NCI-H510A treated with DMSO at 0.1 percent for 48 hours (cell line): ENCODE measurements around the gene ADORA2A.

Experiments used
- DNase-seq: peaks from one replicate; lab custom pipeline; 2025; lab: John Stamatoyannopoulos, UW

ADORA2A gene

DNA sequence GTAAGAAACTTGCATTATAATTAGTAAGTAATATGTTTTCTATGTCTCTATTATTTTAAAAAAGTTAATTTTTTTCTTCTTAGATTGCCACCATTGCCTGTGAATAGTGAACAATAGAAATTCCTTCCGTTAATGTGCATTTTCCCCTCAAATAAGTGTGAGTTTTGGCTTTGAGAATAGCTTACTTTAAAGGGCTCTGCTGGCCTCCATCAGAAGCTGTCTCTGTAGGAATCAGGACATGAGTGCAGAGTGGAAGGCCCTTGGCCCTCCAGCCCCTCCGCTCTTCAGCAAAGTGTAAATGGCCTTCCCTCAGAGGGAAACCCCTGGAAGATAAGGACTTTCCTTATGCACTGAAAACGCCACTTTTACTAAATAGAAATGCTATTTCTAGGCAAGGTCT is 24.1 kb upstream of the ADORA2A start:
- DNase-seq = no peak

DNA sequence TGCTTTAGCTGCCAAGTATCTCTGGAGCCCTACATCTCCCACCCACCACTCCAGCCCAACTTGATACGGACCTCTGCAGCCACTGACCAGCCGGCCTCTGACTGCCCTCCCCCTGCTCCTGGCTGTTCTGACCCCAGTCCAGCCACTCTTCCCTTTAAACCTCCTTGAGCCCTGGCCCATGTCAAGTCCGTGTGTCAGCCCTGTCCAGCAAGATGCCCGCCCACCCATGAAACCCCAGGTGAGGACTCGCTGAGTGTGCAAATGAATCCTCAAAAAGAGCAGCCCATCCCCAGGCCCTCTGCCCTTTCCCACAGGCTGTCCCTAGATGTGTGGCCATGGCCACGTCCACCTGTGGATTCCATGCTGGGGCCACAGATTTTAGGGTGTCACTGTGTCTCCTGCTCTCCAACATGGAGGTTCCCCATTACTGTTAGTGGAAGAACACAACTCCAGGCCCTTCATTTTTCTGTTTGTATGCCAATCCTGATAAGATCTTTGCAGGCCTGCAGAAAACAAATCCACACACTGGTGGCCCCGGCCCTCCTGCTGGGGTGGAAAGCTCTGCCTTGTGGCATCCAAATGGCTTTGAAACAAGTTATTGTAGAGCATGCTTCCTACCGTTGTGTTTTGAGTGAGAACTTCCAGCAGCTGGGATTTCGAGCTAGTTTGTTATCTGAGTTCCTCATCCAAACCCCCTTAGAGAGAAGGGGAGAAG is 22.7 kb upstream of the ADORA2A start:
- no peak for DNase-seq

DNA sequence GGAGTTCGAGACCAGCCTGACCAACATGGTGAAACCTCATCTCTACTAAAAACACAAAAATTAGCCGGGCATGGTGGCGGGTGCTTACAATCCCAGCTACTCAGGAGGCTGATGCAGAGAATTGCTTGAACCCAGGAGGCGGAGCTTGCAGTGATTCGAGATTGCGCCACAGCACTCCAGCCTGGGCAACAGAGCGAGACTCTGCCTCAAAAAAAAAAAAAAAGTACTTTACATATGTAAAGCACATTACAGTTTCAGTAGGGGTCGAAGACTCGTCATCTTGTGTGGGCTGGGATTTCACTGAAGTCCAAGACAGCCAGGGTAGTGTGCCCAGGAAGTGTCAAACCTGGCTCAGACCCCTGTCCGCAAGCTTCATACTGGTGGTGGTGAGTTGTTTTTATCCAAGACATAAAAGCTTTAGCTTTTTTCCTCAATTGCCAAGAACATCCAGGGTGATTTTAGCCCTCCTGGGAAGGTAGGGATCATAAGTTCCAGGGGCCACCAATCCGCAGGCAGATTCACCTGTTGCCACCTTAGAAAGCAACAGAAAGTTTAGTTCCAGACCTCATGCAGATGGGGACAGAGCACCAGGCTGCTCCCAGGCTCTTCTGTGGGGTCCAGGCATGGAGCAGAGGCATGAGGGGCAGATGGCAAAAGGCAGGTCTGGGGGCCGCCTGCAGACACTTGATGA is 21.6 kb upstream of the ADORA2A start:
- no peak for DNase-seq

DNA sequence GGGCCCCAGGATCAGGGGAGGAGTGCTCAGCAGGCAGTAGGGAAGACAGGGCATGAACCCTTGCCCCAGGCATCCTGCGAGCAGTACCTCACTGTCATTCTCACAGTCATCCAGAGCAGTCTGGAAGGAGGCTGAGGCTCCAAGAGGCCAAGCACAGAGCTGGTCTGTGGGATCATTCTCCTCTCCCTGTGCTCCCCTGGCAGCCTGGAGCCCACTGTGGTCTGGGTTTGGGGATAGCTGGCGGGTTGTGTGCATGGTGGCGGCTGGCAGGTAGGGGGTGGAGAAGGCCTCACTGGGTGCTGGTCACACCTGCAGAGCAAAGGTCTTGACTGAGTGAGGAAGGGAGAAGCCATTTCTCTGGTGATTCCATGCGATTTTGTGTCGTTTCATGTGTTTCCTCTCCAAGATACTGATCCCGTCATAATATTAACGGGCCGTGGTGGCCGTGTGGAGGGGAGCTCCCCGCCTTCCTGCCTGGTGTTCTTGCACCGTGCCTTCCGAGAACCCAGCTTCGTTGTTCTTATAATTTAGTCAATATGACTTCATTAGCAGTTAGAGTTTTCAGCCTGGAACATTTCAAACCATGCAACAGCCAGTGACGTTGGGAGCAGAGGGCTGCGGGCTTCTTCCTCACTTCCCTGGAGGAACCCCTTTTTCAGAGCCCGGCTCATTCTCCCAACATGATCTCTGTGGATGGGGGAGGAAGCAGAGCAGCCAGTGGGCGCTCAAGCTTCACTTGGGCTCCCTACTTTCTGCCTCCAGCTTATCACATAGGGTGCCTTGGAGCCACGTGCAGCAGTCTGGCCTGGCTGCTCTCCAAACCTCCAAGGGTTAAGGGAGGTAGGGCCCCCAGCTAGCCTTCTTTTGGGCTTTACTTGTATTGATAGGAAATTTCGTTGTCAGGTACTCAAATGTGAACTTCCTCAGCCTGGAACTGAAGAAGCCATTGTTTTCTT is 20.8 kb upstream of the ADORA2A start:
- DNase-seq = no peak

DNA sequence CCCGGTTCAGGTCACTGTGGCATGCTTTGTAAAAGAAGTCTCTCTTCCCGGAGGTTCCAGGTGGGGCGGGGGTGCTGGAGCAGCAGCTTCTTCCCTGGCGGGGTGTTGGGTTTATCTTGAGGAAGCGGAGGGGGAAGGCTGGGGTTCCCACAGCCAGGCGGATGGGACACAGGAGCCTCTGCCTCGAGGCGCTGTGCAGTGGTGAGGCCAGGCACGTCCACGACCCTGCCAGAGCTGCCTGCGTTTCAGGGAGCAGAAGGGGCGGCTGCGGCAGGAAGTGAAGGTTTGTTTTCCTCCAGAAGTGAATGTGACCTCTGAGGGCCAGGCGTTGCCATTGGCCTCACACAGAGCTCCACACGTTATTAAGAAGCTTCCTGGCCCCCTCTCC is 20.1 kb upstream of the ADORA2A start:
- no peak for DNase-seq

DNA sequence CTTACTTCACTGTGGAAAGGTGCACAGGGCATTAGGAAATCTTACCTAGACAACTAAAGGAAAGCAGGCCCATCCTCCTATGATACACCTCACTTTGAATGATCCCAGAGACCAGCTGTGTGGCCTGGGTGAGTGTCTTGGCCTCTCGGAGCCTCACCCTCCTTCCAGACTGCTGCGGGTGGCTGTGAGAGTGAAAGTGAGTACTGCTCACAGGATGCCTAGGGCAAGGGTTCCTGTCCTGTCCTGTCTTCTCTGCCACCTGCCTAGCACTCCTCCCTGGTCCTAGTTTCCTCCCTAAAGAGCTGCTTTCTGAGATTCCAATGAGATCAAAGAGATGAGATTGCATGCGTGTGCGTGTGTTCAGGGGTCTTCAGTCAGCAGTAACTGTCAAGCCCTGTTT is 19.5 kb upstream of the ADORA2A start:
- DNase-seq = no peak

DNA sequence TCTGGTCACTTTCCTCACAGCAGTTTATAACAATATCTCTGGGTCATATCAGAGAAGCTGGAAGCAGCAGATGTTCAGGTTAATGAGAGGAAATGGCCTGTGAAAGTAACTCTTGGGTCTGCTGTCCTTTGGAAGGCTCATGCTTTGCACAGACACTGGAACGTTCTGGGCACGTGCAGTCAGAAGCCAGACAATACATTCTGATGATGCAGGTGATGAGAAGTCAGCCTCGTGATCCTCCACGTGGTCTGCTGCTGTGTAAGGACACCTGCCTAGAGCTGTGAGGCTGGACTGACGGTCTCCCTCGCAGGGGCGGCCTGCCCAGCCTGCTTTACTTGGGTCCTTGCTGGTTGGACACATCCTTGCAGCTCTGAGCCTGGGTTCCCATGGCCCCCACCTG is 18.8 kb upstream of the ADORA2A start:
- DNase-seq = no peak

DNA sequence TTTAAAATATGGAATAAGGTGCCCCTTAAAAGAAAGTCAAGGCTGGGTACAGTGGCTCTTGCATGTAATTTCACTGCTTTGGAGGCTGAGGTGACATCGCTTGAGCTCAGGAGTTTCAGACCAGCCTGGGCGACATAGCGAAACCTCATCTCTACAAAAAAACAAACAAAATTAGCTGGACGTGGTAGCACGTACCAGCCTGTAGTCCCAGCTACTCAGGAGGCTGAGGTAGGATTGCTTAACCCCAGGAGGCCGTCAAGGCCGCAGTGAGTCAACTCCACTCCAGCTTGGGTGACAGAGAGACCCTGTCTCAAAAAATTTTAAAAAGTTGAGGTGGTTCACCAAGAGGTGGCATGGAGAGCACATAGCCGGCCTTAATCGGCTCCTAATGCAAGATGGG is 17.7 kb upstream of the ADORA2A start:
- no peak for DNase-seq

DNA sequence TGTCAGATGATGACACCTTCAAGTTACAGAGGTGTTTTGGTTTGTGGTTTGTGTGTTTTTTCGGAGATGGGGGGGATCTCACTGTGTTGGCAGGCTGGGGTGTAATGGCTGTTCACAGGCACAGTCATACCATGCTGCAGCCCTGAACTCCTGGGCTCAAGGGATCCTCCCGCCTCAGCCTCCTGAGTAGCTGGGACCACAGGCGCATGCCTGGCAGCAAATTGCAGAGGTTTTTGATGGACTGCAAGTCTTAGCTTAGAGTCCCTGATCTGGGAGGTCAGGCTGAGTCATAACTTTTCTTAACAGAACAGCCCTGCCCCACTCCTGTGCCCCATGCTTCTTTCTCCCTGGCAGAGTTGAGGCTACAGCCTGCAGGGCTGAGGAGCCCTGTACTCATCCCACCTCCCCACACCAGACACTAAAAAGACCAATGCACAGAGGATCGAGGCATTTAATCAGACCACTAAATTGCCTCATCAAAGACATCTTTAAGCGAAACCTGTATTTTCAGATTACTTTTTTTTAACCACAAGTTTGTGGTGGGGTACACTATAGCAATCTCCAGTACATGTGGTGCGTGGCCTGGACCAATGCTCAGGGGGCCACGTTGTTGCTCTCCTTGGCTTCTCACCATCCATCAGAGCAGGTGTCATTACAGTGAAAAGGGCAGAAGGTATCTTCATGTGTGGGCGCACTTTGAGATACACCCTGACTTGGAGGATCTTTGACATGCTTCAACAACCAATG is 17.1 kb upstream of the ADORA2A start:
- DNase-seq = no peak

DNA sequence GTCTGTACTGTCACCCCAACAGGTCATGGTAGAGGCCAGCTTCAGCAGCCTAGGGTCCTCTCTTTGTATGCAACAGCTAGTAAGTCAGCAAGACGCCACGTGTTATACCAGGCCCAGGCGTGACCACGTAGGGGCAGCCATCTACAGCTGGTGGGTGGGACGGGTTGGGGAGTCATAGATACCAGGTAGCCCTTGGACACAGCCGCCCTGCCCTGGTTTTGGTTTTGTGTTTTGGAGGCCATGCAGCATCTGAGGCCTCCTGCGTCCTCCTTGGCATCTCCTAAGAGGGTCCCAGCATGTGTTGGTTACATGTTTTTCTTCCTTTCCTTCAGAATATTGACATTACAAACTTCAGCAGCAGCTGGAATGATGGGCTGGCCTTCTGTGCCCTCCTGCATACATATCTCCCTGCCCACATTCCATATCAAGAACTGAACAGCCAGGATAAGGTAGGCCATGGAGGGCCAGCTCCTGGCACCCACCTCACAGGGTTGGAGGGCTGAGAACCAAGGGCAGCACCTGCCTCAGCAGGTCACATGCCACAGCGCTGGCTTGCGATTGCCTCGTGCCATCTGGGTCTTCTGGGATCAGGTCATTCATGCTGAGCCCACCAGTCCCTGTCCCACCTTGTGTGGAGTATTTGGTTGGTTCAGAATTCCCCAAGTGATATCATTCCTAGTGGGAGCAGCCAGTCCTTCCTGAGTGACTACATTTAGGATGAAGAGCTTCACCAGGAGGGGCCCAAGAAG is 16.0 kb upstream of the ADORA2A start:
- no peak for DNase-seq

DNA sequence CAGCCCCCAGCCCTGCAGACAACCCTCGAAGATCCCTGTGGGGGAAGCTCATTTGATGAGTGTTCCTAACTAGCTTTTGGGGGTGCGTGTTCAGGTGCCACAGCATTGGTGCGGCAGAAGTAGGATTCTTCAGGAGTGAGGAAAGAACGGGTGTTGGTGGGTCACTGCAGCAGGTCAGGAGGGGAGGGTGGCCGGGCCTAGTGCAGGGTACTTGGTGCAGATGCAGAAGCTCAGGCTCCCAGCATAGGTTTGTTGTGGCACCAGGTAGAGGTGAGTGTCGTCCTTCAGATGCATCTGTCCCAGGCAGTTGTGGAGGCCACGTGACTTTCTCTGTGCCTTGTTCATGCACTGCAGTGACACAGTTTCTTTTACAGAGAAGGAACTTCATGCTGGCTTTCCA is 15.1 kb upstream of the ADORA2A start:
- DNase-seq = no peak

DNA sequence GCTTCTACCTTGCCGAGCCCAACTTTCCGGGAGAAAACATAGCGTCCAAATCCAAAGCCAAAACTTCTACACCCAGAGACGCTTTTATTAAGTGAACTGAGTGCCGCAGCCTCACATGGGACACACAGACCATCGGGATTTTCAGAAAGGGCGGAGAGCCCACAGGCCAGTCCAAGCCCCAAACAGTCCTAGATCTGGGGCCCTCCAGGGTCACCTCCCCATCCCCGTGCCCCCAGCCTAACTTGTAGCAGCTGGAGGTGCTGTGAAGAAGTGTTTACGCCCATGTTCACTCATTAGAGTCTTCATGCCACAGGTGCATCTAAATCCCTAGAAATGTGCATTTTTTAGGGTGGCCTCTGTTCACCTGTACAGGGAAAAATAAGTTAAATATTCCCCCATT is 14.1 kb upstream of the ADORA2A start:
- no peak for DNase-seq

DNA sequence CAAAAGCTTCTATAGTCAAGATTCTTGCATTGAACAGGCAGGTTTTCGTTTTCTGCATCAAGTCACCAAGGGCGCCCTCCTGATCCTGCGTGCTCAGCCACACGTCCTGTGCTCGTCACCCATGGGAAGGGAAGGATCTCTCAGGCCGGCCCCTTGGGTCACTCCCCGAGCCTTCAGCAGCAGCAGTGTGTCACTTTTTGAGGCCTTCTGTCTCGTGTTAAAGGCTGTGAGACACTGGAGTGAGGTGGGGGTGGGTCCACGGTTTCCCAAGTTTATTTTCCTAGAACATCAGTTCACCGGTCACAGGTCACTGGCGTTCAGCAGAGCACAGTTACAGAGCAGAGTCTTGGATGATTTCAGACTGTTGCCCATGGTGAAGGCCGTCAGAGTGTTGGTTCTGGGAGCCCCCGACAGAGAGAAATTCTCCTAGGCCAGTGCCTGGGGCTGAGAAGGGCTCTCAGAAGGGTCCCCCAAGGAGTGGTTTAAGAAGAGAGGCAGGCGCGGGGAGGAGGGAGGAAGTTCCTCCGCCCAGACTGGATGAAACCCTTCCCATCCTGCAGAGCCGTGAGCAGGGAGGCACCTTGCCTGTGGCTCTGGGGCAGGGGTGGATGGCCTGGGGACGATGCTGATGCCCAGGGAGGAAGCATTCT is 13.5 kb upstream of the ADORA2A start:
- DNase-seq = no peak

DNA sequence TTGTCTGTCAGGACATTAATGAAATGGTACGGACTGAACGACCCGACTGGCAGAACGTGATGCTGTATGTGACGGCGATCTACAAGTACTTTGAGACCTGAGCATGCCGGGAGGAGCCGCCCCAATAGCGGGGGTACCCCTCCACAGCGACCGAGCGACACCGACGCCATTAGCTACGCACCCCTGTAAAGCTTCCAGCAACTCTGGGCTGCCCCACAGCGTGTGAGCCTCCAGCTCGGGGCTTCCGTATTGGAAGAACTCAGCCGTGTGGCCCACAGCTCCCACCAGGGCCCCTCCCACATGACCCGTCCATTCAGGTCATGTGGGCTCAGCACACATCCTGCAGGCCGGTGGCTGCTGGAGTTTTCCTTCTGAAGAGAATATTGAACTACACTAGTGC is 12.9 kb upstream of the ADORA2A start:
- no peak for DNase-seq

DNA sequence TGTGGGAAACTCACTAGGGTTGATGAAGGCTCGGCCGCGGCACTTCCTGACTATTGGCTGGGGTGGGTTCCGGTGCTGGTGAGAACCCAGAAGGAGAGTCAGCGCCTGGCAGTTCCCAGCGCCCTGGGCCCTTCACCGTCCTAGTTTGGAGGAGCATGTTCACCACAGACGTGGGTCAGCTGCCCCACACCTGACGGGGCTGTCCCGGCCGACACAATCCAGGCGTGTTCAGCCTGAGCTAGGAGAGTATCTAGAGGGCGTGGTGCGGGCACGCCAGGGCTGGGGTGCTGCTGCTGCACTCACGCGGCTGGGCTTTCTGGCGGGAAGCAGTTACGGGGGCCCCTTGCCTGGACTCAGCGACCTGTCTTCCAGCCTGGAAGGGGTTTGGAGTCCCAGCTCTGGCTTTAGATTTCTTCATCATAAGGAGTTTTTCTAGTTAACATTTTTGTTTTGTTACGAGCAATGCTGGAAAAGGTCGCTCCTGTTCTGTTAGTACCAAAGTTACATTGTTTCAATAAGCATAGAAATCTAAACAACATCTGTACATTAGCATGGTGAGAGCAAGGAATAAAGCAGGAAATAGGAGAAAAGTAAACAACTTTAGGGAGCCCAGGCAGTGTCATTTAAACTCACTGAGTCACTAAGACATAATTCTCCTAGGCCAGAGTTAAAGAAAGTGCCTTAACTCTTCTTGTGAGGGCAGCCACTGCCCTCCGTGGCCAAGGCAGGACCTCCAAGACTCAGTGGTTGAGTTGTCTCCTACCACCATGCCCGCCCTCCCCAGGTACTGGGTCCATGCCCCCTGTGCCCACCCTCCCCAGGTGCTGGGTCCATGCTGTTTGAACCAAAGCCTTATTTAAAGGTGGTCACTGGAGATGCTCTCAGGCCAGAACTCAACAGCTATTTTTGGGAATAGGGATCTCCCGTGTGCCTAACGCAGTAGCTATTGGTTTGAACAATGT is 12.1 kb upstream of the ADORA2A start:
- DNase-seq = no peak

DNA sequence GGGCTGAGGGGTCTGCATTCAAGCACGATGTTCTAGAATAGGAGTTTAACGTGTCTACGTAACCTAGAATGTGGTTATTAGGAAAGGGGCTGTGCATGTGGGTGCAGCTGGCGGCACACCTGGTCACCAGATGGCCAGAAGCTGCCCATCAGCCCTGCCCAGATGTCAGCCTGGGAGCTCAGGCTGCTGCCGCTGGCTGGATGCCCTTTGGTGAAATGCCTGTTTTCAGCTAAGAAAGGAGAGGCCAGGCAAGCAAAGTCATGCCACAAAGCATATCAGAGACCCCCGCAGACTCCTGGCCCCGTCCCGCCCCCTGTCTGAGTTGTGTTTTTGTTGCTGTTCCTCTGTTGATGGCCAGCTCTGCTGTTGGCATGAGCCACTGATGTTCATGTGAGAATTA is 11.3 kb upstream of the ADORA2A start:
- no peak for DNase-seq

DNA sequence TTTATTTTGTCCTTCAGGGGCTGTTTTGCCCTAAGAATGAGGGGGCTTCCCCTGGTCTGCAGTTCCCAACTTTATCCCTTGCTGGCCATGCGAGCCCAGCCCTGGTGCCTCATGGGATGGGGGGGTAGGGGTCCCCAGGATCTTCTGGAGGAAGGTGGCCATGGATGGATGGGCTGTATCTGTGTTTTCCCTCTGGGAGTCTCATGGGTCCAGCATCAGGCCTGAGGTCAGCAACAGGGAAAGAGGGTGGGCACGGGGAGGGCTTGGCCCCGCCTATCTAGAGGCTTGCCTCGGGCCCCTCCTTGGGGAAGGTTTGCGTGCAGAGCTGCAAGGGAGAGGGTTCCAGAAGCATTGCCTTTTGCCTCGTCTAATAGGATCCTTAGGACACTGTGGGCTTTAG is 10.8 kb upstream of the ADORA2A start:
- no peak for DNase-seq

DNA sequence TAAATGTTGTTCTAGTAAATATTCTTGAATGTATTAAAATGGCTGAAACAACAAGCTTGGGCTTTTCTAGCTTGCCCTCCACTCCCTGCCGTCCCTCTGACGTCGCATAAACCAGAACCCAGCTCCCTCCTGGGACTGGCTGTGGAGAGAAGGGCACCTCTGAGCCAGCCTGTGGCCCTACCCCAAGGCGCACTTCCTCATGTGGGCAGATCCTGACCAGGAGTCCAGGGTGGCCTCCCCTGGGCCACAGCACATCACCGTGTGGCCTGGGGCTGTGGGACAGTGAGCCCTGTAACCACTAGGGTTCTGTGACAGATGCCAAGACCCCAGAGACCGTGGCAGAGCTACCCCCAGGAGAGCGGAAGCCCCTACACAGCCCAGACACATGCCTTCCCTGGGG is 10.2 kb upstream of the ADORA2A start:
- DNase-seq = no peak

DNA sequence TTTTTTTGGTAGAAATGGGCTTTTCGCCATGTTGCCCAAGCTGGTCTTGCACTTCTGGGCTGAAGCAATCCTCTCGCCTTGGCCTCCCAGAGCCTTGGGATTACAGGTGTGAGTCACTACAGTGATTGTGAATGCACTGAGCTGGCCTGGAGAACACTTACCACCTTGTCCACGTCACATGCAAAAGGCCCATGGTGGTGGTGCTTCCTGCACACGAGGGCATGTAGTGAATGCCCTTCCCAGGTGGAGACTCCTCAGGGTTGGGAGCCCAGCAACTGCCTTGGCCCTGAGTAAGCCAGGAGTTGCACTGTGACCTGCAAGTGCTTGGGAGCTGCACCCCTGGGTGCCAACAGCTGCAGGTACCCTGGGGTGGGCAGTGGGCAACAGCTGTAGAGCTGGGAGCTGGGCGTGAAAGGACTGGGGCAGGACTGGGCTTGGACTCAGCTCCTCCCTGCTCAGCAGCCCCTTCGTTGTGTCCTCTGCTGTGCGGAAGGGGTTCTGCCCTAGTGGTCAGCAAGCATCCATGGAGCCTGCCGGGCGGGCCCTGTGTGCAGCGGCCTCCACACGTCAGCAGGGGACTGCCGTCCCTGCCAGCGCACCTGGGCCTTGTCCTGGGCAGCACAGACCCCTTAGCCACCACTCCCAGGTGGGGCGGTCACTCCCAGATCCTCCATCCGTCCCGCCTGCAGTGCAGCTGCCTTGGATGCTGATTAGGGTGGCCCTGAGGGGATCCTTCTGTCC is 9.3 kb upstream of the ADORA2A start:
- no peak for DNase-seq
